GM12872 (cell line): ENCODE results near the gene RUSF1.

Source experiments
- CTCF ChIP-seq: IDR thresholded peaks from 3 replicates; pipeline ENCODE4 v1.5.1; 2011; ENCODE audit warnings: low read depth, mild to moderate bottlenecking, low read length, moderate library complexity; ENCODE audit not compliant: insufficient read depth

The RUSF1 gene

GRCh38 chr16:31479751-31480150, 28.4 kb downstream of the RUSF1 start:
- TF ChIP-seq CTCF = no peak

DNA sequence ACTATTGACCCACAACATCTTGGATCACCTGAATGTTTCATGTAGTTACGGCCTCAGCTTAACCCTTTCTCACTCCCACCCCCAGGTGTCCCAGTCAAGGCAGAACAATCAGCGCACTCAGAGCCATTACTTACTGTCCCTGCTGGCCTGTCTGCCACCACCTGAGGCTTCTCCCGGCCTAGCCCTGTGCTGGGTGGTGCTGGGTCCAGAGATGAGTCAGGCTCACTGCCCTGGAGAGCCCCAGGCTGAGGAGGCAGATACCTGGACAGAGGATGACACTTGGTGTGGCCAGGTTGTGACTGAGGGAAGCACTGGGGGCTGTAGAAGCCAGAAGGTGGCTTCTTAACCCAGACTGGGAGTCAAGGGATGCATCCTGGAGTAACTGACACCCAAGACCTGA, 29.2 kb downstream of the RUSF1 start:
- TF ChIP-seq CTCF = no peak

GRCh38 chr16:31477220-31478216, 30.7 kb downstream of the RUSF1 start:
- TF ChIP-seq CTCF = no peak

DNA sequence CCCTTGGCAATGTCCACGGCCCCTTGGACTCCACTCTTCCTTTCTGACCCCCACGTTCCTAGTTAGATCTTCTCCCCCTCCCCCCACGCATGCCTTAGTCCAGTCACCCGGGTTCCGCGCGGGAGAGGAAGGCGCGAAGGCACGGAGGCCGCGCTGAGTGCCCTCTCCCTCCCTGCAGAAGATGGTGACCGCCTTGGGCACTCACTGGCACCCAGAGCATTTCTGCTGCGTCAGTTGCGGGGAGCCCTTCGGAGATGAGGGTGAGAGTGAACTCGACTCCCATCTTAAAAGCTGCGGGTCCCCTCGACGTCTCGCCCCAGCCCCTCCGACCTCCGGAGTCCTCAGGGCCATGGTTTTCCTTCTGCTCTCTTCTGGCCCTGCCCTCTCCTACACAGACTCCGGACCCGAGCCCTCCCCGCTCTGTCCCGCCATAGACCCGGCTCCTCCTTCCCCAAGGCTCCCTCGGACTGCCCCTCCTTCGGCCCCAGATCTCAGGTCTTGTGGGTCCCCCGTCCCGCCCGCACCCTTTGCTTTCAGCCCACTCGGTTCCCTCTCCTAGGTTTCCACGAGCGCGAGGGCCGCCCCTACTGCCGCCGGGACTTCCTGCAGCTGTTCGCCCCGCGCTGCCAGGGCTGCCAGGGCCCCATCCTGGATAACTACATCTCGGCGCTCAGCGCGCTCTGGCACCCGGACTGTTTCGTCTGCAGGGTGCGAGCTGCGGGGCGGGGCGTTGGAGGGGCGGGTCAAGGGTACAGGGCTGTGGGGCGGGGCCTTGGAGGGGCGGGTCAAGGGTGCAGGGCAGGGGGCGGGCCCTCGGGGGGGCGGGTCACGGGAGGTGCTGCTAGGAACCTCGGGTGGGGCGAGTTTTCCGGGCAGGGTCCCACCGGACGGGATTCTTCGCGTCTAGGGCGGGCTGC, 31.6 kb downstream of the RUSF1 start:
- no peak for TF ChIP-seq CTCF

DNA sequence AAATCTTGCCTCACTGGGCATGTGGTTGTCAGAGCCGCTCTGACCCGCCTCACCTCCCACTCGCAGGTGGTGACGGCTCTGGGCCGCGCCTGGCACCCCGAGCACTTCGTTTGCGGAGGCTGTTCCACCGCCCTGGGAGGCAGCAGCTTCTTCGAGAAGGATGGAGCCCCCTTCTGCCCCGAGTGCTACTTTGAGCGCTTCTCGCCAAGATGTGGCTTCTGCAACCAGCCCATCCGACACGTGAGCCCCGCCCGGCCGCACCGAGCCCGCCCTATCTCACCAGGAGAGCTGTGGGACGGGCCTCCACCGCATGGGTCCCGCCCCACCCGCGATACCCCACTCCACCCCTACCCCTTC, 32.3 kb downstream of the RUSF1 start:
- TF ChIP-seq CTCF = no peak

DNA sequence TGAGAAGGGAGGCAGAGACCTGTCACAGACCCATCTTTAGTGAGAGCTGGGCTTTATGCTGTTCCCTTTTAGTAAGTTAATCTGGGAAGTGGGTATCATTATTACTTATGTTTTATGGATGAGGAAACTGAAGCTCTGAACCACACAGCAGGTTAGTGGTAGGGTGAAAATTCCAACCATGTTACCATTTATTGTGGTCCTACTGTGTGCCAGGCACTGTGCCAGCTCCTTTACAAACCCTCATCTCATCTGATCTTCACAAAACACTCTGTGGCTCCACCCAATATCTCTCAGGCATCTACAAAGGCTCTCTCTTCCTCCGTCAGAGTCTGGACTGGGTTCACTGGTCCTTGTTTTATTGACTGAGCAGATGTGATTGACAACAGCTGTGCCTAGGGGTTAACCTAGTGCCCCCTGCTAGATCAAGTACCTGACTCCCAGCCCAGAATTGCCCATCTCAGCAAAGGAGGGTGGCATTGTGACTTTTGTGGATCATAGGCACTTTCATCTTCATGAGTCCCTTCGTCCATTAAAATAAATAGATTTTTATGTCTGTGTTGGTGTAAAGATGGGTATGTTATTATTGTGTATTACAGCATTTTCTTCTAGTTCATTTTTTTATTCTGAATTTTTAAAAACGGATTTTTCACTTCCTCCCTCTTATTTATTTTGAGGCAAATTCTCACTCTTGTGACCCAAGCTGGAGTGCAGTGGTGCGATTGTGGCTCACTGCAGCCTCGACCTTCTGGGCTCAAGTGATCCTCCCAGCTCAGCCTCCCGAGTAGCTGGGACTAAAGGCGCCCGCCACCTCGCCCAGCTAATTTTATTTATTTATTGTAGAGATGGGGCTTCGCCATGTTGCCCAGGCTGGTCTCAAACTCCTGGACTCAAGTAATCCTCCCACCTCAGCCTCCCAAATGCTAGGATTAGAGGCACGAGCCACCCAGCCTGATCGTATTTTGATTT, 33.1 kb downstream of the RUSF1 start:
- no peak for TF ChIP-seq CTCF
